SW 1271 (cell line): Measurements from ENCODE around the gene ARID1B.

ENCODE experiments used
- DNase-seq, 2 experiments: peaks; one replicate each; lab custom pipeline; 2025; lab: John Stamatoyannopoulos, UW

Gene ARID1B

DNA sequence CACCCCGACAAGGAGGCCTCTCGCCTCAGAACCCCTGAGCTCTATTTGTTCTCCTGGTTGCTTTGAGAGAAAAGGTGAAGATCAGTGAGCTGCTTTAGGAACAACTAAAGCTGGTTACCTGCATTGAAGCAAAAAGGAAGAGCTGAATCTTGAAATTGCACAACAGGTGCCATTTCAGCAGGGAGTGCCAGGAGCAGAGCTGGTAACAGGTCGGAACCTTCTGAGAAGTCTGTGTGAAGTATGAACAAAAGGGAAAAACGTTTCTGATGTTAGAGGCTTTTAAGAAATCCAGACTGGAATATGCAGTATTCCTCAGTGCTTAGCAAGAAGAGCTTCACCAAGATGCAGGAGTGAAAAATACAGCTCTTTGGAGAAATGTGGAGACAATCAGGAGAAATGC, 382.2 kb downstream of the ARID1B start:
- DNase-seq = no peak

DNA sequence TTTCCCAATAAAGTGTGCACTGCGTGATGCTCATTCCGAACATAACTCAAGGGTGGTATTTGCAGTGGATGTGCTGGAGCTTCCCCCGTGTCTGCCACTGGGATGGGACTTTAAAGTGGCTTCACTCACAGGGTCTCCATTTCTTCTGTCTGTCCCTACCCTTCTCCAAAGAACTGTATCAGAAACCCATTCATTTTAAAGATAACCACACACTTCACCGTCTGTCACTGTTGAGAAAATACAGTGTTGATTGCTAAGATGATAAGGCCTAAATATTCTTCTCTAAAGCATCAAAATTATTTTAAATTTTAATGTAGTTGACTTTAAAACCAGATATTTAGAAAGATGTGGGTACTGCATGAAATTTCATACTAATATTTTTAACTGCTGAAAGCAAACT, 384.7 kb downstream of the ARID1B start:
- no peak for DNase-seq

DNA sequence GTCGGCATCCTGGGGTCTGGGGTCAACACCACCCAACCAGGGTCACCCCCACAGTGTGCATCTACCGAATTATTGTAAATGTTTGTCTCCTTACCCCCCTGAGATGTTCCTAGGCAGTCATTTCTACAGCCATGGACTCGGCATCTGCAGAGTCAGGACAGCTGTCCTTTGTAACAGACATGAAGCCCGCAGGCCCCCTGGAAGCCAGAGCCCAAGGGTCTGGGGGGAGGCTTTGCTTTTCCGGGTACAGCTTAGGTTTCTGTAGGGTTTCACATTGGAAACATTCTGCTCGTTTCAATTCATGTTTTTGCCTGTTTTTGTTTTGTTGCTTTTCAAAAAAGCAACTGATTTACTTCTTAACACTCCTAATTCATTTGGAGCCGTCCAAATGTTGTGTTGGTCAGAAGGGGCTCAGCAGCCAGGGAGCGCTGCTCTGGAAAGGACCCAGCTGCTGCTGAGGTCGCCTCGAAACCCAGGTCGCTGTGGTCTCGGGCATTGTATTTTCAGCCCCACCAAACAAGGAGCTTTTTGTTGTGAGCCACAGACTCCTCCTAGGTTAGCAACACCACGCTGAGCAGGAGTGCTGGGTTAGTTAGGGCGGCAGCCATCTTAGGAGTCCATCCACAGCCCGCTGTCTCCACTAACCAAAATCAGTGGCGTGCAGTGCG, 385.7 kb downstream of the ARID1B start:
- DNase-seq = no peak

DNA sequence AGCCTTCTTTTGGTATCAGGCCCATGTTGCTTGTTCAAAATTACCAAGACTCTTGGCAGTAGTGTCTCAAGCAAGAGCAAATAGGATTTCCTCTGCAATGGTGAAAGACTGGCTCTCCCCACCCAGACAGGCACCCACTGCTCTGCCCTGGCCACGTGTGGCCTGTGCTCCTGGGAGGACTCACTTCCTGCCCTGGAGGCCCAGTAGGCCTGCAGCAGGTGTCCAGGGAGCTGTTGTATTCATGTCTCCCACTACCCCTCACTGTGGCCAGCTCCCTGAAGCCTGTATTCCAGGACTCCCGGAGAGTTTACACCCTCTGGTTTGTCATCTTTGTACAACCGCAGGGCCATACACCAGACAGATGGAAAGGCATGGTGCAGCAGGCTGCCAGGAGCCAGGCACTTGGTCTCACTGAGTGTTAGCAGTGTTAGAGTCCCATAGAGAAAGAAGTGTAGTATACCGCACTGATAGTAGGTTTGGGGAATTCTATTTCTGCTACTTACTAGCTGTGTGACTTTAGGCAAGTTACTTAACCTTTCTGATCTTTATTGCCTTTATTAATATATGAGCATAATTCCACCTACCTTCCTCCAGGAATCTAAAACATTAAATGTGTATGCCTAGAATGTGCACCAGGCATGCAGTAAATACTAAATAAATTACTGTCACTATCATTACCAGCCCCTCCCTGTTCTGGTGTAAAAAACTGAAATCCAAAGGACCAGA, 386.4 kb downstream of the ARID1B start:
- DNase-seq = no peak

DNA sequence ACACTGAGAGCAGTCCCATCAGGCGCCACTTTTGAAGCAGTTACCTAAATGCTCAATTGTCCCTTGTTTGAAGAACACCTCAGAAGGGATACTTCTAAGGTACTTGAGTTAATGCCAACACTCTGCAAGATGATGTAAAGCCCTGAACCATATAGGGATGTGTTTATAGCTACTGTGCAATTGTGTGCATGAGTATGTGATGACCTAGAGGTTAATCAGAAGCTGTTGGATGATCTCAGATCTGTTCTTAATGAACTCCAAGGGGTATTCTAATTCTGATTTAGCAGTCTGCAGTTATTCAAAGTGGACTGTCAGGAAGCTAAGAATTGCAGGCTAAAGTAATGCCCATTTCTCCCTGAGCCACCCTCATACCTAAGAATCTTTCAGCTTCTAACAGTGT, 387.8 kb downstream of the ARID1B start:
- no peak for DNase-seq

DNA sequence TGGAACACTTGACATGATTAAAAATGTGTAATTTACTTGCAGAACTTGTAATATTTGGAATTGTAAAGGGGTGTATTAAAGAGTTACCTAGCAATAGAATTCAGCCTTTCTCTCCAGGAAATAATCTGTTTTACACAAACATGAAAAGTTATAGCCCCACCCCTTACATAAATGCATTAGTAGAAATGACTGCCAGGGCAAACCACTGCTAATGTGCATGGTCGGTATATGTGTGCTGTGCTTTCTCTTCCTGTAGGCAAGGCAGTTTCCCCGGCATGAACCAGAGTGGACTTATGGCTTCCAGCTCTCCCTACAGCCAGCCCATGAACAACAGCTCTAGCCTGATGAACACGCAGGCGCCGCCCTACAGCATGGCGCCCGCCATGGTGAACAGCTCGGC, 389.6 kb downstream of the ARID1B start:
- DNase-seq = no peak

DNA sequence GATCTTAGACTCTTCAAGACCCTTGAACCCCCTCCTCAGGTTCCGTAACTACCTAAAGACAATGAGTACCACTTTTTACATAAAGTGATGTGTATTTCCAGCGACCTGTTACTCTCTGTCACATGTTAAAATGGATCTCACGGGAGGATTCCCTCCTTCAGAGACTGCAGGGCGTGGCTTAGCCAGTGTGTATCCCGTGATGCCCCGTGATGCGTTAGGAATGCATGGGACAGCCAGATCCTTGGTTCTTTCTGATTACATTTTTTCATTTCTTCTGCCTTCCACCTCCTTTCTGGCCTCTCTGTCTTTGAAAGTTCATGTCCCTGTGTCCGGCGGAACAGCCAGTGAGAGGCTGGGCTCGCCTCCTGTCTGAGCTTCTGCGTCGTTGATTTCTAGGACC, 390.7 kb downstream of the ARID1B start:
- DNase-seq = no peak

DNA sequence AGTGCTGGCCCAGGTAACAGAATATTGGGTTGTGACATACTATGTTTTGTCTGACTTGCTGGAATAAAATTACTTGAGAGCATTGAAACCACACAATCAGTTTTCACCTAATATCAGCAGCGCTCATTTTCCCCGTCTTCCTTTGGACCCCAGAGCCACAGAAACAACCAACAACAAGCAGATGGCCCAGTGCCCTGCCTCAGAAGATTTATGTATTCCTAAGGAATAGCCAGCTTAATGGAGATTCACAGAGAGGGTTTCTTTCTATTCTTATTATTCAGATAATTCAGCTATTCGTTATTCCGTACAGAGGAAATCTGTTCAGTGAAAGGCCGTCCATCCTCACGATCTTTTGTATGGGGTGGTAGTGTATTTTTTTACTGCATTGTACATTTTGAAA, 391.3 kb downstream of the ARID1B start:
- no peak for DNase-seq

DNA sequence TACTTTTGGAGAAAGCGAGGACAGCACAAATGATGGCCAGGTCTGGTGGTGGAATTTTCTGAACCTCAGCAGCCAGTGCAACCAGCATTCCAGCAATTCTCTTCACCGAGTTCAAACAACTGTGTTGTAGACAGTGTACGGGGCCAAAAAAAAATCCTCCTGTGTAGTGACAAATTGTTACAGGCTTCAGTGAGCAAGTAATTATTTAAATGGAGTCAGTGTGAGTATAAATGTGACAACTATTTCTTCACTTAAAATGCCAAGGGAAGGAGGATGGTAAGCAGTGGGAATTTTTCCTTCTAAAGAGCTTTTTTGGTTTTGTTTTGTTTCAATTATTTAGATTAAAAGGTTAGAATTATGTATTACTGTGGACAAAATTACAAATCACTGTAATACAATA, 392.0 kb downstream of the ARID1B start:
- DNase-seq = no peak

DNA sequence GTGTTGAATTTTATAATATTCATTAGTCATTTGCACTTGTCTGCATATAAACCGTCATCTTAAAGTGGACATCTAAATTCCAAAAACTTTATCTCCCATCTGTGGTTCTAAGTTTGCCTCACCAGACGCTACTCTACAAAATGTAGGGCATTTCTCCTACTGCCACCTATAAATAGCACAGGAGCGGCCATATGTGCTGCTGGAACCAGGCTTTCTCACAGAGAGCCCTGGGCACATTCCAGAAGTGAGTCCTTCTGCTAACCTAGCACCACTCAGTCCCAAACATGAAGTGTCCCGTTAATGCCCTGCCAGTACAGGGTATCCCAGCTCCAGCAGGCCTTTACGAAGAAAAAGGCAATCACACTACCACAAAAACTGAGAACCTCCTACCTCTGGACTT, 392.5 kb downstream of the ARID1B start:
- DNase-seq = no peak

DNA sequence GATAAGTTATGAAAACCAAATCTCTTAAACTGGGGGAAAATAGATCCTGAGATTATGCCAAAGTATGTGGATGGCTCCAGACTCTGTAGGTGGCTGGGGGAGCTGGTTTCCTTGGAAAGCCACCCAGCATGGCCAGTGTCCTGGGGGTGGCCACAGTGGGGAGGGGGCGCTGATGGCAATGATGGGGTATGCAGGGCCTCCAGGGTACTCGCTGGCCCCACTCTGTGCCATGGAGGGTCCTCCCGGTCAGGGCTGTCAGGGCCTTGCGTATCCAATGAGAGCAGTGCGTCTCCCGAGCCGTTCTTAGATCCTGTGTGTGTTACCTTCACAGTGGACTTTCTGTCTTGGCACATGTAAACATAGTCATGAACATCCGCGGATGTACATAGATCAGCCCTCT, 393.4 kb downstream of the ARID1B start:
- DNase-seq = no peak

DNA sequence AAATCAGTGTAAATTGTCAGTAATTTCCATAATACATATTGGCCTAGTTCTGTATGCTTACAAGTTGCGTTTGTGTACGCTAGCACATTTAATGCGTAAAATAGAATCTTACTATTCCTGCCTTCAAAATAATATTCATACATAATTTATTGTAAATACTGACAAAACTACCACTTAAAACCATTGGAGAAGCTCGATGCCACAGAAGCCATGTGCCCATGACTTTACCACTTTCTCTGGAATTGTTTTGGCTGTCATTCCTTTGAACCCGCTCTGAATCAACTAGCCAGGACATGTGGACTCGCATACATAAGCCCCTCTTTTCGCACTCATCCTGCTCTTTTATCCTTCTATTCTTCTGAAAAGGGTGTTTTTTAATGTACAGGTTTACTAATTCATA, 394.6 kb downstream of the ARID1B start:
- no peak for DNase-seq

DNA sequence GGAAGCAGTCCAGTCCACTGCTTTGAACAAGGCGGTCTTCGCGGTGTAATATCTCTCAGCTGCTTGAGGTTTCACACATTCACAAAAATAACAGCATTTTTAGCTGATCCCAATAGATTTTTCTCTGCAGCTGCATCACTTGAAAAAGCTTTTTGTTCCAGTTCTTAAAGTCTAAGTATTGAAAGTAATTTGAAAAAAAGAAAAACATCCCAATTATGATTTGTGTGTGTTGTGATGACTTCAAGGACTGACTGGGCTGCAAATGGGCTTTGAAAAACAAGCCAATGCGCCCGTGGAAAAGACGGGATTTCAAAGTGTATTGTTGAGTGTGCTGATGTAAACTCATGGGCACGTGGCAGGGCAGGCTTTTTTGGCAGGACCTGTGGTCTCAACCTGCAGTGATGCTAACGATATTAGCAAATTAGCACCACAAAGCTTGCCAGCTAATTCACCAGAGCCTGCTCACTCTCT, 395.1 kb downstream of the ARID1B start:
- DNase-seq = no peak

DNA sequence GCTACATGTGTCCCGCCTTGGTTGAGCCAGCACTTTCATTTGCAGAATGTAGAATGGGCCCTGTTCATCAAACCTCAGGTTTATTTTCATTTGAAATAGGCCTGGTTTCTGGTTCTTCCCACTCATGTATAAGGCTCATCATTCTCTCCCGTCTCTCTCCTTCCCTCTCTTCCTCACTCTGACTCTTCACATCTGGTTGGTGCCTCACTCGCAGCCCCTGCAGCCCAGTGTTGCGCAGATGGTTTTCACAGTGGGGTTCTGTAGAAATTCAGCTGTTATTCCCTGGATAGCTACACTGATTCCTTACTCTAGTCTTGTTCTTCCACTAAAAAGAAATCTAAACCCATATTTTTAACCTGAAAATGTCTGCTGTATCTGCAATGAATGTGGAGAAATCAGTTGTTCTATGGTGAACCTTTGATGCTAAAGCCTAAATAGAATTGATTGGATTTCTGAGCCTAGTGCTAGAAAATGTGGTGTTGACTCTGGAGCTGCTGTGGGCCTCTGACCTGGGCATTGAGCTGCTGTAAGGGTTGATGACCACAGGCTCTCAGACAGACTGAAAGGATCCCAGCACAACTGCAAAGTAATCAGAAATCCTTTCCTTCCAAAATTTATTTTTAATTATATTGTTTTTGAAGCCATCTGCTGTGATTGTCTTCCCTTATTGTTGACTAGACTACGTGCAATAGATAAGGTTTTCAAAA, 395.8 kb downstream of the ARID1B start:
- no peak for DNase-seq

DNA sequence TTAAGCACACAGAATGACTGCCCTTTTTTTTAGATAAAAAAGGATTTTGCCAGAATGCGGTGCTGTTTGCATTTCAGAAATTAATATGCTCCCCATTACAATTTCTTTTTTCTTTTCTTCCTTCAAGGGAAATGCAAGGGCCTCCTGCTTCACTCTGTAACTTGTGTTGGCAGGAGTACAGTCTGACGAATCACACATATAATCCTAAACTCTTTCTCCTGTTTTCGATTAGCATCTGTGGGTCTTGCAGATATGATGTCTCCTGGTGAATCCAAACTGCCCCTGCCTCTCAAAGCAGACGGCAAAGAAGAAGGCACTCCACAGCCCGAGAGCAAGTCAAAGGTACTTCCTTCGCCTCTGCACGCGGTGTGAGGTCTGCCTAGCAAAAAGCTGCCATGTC, 396.6 kb downstream of the ARID1B start:
- no peak for DNase-seq

DNA sequence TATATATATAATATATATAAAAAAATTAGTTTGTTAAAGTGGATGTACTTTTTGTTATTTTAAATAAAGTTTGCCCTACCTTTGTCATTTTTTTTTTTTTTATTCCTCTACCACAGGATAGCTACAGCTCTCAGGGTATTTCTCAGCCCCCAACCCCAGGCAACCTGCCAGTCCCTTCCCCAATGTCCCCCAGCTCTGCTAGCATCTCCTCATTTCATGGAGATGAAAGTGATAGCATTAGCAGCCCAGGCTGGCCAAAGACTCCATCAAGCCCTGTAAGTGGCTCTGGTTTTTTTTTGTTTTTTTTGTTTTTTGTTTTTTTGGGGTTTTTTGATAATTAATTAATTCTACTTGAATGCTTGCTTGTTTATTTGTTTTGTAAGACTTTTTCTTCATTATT, 397.6 kb downstream of the ARID1B start:
- DNase-seq = no peak

DNA sequence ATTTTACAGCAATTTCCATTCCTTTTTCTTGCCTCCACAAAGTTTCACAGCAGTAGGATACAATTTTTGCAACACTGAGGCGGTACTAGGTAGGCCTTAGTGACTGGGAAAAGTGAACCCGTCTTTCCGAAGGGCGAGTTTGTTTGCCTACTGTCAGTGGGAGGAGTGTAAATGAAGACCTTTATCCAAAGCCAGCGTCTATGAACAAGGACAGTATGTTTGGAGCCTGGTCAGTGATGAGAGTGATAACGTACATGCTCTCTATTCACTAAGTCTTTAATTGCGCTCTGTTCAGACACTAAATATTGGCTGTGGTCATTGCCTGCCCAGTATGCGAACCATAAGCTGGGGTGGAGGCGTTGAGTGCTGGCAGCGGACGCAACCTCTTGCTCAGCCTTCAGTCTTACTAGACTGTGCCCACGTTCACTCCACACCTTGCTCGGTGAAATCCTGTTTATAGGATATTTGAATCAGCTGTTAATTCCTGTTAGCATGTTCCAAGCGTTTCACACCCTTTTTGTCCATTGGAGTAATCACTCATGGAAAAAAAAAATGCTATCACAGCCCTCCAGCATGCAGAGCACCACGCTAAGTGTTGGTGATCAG, 400.7 kb downstream of the ARID1B start:
- no peak for DNase-seq

DNA sequence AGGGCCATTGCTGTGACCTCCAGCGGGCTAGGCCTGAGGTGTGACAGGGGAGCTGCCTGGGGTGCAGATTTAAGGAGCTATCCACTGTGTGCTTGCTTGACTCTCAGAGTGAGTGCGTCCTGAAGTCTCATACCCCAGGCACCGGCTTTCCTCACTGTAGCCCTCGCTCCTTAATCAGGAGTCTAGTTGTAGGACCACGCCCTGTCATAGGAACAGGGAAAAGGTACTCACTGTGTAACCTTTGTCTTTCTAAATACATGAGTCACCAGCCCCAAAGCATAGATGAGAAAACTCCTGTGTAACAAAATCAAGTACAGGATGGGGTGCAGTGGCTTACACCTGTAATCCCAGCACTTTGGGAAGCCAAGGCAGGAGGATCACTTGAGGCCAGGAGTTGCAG, 404.5 kb downstream of the ARID1B start:
- DNase-seq = no peak

DNA sequence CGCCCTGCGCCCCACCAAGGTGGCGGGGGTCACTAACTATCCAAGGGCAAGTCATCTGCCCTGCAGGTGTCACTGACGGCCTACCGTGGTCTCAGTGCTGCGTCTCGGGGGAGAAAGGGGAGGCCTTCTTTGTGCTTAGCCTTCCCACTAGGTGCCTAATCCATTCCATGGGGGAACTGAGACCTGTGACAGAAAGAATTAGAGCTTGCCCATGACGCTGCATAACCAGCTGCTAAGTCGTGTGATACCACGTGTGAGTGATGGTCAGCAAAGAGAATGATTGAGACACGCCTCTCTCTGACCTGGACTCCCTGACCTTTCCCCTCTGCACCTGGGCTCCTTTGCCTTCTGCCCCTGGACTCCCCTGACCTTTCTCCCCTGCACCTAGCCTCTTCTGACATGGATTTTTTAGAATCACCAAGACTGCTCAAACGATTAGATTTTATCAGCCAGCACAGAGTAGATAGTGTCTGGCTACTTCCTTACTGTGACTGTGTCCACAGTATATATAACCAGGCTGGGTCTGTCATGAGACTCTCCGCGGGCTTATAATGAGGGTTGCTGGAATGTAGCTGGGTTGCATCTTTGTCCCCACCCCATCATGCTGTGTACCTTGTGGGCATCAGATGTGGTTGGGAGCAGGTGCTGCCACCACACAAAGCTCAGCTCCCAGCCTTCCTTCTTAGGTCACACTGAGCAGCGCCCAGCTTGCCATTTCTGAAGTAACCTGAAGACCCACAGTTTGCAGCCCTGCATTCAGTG, 405.5 kb downstream of the ARID1B start:
- no peak for DNase-seq

DNA sequence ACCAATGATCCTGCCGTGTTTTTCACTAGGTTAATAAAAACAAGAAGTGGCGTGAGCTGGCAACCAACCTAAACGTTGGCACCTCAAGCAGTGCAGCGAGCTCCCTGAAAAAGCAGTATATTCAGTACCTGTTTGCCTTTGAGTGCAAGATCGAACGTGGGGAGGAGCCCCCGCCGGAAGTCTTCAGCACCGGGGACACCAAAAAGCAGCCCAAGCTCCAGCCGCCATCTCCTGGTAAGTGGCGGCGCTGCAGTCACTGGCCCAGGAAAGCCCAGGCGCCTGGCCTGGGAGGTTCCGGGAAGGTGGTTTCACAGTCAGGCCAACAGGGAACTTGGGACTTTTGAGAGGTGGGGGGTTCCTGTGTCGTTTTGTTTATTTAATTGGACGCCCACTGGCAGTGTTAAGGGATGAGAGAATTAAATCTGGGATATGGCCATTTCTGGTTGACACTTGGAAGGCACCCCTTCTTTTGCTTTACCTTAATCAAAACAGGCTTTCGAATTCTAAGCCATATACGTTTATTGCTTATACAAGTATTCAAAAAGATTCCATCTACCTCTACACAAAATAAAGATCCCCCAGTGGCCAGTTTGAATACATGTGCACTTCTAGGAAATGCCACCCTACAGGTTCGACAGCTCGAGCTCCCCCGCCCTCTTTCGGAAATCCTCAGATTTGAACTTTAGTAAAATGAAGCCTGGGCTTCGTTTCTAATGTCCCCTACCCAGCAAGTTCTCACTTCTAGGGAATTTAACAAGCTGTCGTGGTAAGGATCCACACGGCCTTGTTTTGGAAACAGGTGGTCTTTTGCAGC, 407.2 kb downstream of the ARID1B start:
- peak in 1 of 2 experiments; percentile 23 for DNase-seq

DNA sequence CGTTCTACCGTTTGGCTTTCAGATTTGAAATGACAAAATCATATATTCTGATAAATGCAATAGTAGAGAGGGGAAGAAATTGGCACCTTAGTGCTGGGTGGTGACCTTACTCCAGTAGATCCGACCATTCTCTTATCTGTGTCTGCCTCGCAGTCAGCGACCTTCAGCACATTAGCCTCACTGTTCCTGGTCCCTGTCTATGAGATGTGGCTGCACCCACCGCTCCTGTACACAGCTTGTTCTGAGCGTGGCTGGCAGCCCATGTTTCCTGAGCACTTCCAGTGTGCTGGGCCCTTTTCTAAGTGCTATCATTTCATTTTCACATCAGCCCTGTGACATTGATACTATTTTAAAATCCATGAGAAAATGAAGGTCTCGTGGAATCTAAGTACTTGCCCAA, 408.0 kb downstream of the ARID1B start:
- no peak for DNase-seq
